Testis (tissue), 2 donors: ENCODE data around the gene BMERB1.

Source experiments
- POLR2A ChIP-seq: fragments of 450-650 bp; IDR thresholded peaks from one replicate; pipeline ENCODE4 v1.6.1; 2017; ENCODE audit warnings: antibody characterized with exemption, mild to moderate bottlenecking, moderate library complexity
- TF ChIP-seq, protein P1 (sequence below), 3 experiments: fragments of 450-650 bp in 2 of 3; fragments of 200-600 bp in 1 of 3; sonication (generic) in 1 of 3; IDR thresholded peaks; one replicate each; pipeline ENCODE4 v1.5.1; 2016 to 2019; ENCODE audit warnings: antibody characterized with exemption in 3 of 3, mild to moderate bottlenecking in 2 of 3, moderate library complexity in 1 of 3

DNA sequence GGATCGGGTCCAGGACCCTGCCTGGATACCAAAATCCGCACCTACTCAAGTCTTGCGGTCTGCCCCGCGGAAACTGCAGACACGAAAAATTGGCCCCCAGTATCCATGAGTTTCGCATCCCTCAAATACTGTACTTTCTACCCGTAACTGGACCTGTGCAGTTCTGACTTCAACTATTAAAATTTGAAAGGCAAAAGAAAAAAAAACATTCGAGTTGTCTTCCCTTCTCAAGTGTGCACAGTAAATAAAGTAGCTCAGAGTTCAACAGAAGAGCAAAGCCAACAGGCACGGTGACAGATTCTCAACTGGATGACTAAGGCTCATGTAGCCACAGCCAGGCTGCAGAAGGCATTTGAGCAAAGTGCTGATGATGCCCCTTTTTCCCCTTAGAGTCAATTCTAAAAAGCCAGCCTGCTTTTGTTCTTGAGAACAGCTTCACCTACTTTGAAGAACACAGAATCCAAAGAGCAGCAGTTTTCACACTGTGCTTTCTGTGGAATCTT is 176.0 kb downstream of the BMERB1 start:
- TF ChIP-seq, protein P1, sequence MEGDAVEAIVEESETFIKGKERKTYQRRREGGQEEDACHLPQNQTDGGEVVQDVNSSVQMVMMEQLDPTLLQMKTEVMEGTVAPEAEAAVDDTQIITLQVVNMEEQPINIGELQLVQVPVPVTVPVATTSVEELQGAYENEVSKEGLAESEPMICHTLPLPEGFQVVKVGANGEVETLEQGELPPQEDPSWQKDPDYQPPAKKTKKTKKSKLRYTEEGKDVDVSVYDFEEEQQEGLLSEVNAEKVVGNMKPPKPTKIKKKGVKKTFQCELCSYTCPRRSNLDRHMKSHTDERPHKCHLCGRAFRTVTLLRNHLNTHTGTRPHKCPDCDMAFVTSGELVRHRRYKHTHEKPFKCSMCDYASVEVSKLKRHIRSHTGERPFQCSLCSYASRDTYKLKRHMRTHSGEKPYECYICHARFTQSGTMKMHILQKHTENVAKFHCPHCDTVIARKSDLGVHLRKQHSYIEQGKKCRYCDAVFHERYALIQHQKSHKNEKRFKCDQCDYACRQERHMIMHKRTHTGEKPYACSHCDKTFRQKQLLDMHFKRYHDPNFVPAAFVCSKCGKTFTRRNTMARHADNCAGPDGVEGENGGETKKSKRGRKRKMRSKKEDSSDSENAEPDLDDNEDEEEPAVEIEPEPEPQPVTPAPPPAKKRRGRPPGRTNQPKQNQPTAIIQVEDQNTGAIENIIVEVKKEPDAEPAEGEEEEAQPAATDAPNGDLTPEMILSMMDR (IDR thresholded peaks at IDR 0.05) = no peak
- TF ChIP-seq POLR2A = no peak
